Epithelial cell of proximal tubule (primary cell): ENCODE measurements around the gene DENND1A. TPM values are rescaled to one million over a fixed set of nuclear protein-coding genes. Genes with fewer than 3 reads are reported as not detected.
A peak's percentile ranks its signal among the peaks of the same experiment; 100 is the strongest.
"Not testable (repeated sequence)": the region's sequence is repeated elsewhere in the genome, so short reads cannot be mapped to it uniquely, and the experiment has no call there.

Source experiments
- DNase-seq: peaks from one replicate; pipeline ENCODE4 v3.0.0-alpha.2; 2011; ENCODE audit warnings: low read depth
- H3K4me3 ChIP-seq: 2 replicates; pipeline ENCODE4 v1.5.1; 2011; ENCODE audit warnings: low read depth, mild to moderate bottlenecking, low read length
- total RNA-seq: library from RNA; depleted of rRNA; stranded (reverse); fragments of >200 nt; gene quantifications from 2 replicates; pipeline ENCODE4 v1.2.3, GENCODE V29; 2015
- TF ChIP-seq, protein P1 (sequence below): conservative IDR thresholded peaks from 2 replicates; pipeline ENCODE4 v1.5.1; 2012; ENCODE audit warnings: low read depth, mild to moderate bottlenecking, low read length

DENND1A gene
- total RNA-seq, 1 donor from 2014 or later: 26.6 TPM

DNA sequence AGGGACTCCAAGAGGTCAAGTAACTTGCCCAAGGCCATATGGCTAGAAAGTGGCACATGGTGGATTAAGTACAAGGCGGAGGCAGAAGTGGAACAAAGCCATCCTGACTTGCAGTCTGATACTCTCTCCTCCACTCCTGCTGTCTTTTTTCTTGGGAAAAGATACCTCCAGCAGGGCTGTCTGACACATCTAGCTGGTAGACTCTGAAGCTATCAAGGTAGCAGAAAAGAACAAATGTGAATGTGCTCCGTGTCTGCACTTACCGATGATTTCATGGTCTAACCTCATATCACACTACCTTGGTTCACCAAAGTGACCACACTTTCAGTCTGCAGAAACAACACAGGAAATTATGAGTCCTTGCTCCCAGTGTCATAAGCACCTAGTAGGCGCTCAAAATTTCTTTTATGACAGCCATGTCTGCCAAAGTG lies 289.1 kb downstream of the DENND1A start:
- TF ChIP-seq, protein P1, sequence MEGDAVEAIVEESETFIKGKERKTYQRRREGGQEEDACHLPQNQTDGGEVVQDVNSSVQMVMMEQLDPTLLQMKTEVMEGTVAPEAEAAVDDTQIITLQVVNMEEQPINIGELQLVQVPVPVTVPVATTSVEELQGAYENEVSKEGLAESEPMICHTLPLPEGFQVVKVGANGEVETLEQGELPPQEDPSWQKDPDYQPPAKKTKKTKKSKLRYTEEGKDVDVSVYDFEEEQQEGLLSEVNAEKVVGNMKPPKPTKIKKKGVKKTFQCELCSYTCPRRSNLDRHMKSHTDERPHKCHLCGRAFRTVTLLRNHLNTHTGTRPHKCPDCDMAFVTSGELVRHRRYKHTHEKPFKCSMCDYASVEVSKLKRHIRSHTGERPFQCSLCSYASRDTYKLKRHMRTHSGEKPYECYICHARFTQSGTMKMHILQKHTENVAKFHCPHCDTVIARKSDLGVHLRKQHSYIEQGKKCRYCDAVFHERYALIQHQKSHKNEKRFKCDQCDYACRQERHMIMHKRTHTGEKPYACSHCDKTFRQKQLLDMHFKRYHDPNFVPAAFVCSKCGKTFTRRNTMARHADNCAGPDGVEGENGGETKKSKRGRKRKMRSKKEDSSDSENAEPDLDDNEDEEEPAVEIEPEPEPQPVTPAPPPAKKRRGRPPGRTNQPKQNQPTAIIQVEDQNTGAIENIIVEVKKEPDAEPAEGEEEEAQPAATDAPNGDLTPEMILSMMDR: no peak
- H3K4me3 ChIP-seq: no peak overlapping the region
- DNase-seq: no peak

DNA sequence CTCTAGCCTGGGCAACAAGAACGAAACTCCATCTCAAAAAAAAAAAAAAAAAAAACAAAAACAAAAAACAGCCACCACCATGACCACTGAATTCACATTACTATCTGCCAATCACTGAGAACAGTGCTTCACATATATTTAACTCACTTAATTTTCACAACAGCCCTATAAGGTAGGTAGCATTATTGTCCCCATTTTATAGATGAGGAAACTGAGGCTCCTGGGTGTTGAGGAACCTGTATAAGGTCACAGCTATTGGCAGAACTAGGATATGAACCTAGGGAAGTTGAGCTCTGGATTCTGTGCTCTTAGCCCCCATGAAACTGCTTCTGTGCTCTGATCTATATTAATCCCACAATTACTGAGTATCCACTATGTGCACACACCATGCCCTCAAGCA lies 290.2 kb downstream of the DENND1A start:
- TF ChIP-seq, protein P1: no peak
- no peak for DNase-seq
- no peak overlapping the region for H3K4me3 ChIP-seq

DNA sequence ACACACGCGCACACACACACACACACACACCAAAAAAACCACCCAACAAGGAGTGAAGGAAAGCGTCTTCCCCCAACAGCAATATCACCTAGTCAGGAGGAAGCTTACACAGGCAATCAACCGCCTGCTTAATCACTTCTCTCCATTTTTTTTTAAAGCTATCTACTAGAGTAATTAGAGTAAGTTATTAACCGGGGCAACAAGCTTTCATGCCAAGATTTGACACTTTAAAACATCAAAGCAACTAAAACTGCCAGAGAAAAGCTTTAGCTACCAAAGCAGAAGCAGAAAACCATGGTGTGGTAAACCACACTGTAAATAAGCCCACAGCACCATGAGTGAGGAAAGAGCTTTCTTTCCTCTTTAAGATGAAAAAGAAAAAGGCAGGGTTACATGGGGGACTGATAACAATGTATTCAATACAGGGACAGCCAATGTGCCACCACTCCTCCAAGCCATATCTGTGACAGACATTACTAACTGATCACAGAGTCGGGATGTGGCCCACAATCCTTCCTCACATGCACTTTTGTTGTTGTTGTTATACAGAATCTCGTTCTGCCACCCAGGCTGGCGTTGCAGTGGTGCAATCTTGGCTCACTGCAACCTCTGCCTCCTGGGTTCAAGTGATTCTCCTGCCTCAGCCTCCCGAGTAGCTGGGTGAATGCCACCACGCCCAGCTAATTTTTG lies 291.8 kb downstream of the DENND1A start:
- TF ChIP-seq, protein P1: no peak
- peak; percentile 22 for DNase-seq
- peak overlapping the region; percentile 55 for H3K4me3 ChIP-seq

DNA sequence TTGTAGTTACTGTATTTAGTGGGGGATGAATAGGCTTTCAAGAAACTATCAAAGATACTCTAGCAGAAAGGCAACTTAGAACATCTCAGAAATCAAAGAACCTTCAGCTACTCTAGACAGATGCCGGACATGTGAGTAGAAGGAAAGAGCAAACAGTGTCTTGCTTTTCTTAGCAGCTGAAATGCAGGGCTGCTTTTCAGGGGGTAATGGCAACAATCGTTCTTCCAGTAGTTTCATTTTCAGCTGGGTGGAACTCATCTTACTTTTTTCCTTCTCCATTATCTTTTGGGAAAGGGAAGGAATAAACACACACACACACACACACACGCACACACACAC lies 292.4 kb downstream of the DENND1A start:
- DNase-seq: no peak
- H3K4me3 ChIP-seq: peak overlapping the region; percentile 55
- TF ChIP-seq, protein P1: no peak

- DNase-seq, H3K4me3 ChIP-seq: not testable (repeated sequence)
Observed at GRCh38 chr9:123636805-123637204, 293.1 kb downstream of the DENND1A start.

GRCh38 chr9:123631862-123632261 lies 298.1 kb downstream of the DENND1A start:
- TF ChIP-seq, protein P1: no peak
- H3K4me3 ChIP-seq: no peak overlapping the region
- no peak for DNase-seq

DNA sequence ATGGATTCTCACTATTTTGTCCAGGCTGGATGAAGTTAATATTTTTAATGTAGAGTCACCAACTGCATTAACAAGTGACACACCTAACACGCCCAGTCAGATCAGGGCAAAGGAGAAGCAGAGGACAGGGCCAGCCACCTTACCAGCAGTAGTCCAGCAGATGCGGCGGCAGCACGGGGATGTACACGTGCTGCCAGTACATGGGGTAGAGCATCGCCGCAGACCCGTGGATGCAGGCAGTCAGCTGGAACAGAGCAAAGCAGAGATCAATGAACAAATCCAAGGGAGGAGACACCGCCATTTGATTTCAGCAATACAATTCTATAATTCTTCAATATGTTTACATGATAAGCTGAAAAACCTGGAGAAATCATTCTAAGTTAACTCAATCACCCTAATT lies 299.7 kb downstream of the DENND1A start:
- DNase-seq: no peak
- H3K4me3 ChIP-seq: no peak overlapping the region
- TF ChIP-seq, protein P1: no peak
